Measurements from ENCODE around the gene RASEF. TPM values are rescaled to one million over a fixed set of nuclear protein-coding genes. Genes with fewer than 3 reads are reported as not detected.

Gene RASEF
- polyA plus RNA-seq, 2 of the 4 experiments (the other 2 are of a cell fraction): 5.1 to 8.8 TPM

DNA sequence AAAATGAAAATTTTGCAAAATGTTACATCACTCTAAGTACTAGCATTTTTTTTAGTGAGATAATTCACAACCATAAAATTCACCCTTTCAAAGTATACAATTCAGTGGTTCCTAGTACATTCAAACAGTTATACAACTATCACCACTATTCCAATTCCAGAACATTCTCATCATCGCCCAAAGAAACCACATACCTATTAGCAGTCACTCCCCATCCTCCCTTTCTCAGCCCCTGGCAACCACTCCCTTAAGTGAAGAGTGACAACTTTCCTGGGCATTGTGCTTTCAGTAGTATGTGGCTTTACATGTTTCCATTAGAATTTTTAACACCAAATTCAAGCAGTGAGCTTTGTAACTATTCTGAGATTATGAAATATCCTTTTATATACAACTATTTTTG is 81.4 kb downstream of the RASEF start:
- 87% methylated on average over 1 of the region's 1 CpG for WGBS (ENCODE audit: missing lambda C conversion rate)
- H3K4me3 ChIP-seq: no peak overlapping the region

DNA sequence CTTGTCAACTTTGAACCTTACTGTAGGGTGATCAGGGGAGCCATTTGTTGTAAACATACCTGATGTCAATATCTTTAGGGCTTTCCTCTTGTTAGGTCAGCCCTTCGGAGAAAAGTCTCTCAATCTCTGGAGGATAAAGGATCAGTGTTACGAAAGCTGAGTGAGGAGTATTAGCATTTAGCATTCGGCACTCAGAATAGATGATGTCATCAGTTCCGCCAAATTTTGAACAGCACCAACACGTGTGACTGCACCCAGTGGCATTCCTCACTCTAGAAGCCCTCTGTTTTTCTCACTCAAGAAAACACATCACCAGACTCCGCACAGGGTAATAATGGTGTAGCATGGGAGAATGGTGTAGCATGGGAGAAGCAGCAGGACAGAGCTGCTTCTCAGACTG is 87.8 kb downstream of the RASEF start:
- ChIA-PET POLR2A (no interaction called here), CTCF (no interaction called here)
- H3K4me3 ChIP-seq: no peak overlapping the region
- TF ChIP-seq JUNB (IDR thresholded peaks at IDR 0.05) (no peak), MAFK (IDR thresholded peaks at IDR 0.05; ENCODE audit: partially characterized antibody) (peak; percentile 26)
- H3K27ac ChIP-seq: no peak overlapping the region
- WGBS (ENCODE audit: missing lambda C conversion rate): 45% methylated on average over 6 of the region's 6 CpGs
- DNase-seq (ENCODE audit: low read depth in 1 of 2, low spot score in 1 of 2) (no peak), FAIRE-seq (no peak), ATAC-seq (0 out of 6 replicates have a peak, but pooled peaks of 1 of the 2 experiments have one; percentile 17)
- H3K4me1 ChIP-seq: no peaks in the 10 kb centered on the region
- H3K9me3 ChIP-seq: no peaks in the 10 kb centered on the region; the same call in 2 of the 3 replicates
- H3K4me2 ChIP-seq: no peak overlapping the region

More for the DNA sequence above, 81.4 kb downstream of the RASEF start:
- Histone ChIP-seq H3K27ac (no peak overlapping the region), H3K9me3 (no peaks in the 10 kb centered on the region), H3K4me1 (no peaks in the 10 kb centered on the region), H3K4me2 (no peak overlapping the region)
- FAIRE-seq (no peak), ATAC-seq (no peak), DNase-seq (ENCODE audit: low read depth in 1 of 2, low spot score in 1 of 2) (no peak)
- ChIA-PET CTCF (no interaction called here), POLR2A (no interaction called here)
- no peak for TF ChIP-seq ZC3H11A (IDR thresholded peaks at IDR 0.05)
- no peak for TF ChIP-seq MAZ (IDR thresholded peaks at IDR 0.05; ENCODE audit: borderline replicate concordance, low read depth, low read length)
- TF ChIP-seq EP300 (IDR thresholded peaks at IDR 0.05): no peak
- TF ChIP-seq, protein P1, sequence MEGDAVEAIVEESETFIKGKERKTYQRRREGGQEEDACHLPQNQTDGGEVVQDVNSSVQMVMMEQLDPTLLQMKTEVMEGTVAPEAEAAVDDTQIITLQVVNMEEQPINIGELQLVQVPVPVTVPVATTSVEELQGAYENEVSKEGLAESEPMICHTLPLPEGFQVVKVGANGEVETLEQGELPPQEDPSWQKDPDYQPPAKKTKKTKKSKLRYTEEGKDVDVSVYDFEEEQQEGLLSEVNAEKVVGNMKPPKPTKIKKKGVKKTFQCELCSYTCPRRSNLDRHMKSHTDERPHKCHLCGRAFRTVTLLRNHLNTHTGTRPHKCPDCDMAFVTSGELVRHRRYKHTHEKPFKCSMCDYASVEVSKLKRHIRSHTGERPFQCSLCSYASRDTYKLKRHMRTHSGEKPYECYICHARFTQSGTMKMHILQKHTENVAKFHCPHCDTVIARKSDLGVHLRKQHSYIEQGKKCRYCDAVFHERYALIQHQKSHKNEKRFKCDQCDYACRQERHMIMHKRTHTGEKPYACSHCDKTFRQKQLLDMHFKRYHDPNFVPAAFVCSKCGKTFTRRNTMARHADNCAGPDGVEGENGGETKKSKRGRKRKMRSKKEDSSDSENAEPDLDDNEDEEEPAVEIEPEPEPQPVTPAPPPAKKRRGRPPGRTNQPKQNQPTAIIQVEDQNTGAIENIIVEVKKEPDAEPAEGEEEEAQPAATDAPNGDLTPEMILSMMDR (IDR thresholded peaks at IDR 0.05): no peak
- TF ChIP-seq KDM1A (IDR thresholded peaks at IDR 0.05; ENCODE audit: low read depth): no peak
- TF ChIP-seq, protein P2, sequence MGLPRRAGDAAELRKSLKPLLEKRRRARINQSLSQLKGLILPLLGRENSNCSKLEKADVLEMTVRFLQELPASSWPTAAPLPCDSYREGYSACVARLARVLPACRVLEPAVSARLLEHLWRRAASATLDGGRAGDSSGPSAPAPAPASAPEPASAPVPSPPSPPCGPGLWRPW (IDR thresholded peaks at IDR 0.05): no peak
- no peak for TF ChIP-seq HOXB13 (CRISPR knock-in tag; IDR thresholded peaks at IDR 0.05; ENCODE audit: low read depth)
- no peak for TF ChIP-seq JUN (IDR thresholded peaks at IDR 0.05)
- no peak for TF ChIP-seq FOSB (CRISPR knock-in tag; IDR thresholded peaks at IDR 0.05)
- TF ChIP-seq FOXS1 (CRISPR knock-in tag; IDR thresholded peaks at IDR 0.05): no peak
- no peak for TF ChIP-seq POLR2A (IDR thresholded peaks at IDR 0.05; ENCODE audit: low read length)

DNA sequence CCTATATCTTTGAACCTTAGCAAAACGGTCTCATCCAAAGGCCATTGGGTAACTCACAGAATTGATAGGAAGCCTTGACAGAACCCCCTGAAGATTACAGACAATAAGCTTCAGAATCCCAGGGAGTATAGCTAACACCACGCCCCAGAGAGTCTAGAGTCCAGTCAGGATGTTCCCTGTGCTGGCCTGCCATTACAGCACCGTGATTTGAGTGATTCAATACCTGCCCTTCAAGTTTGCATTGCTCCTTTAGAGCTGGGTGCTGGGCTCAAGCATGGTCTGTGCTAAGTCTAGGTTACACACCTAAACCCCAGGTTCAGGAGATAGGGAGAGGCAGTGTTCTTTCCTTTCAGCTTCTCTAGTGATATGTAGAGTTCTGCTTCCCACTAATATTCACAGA is 90.5 kb downstream of the RASEF start:
- H3K4me3 ChIP-seq: no peak overlapping the region
- TF ChIP-seq EHMT2 (IDR thresholded peaks at IDR 0.05; ENCODE audit: low read depth) (no peak), CEBPB (IDR thresholded peaks at IDR 0.05) (no peak), HOXB13 (CRISPR knock-in tag; IDR thresholded peaks at IDR 0.05; ENCODE audit: low read depth) (no peak), TFCP2L1 (CRISPR knock-in tag; IDR thresholded peaks at IDR 0.05) (no peak), MYC (IDR thresholded peaks at IDR 0.05; ENCODE audit: borderline replicate concordance, low read length) (no peak)
- TF ChIP-seq, protein P3, sequence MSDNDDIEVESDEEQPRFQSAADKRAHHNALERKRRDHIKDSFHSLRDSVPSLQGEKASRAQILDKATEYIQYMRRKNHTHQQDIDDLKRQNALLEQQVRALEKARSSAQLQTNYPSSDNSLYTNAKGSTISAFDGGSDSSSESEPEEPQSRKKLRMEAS (IDR thresholded peaks at IDR 0.05): no peak
- no peaks in the 10 kb centered on the region for H3K4me1 ChIP-seq
- 35% methylated on average over 3 of the region's 3 CpGs for WGBS (ENCODE audit: missing lambda C conversion rate)
- no peak overlapping the region for H3K27ac ChIP-seq
- DNase-seq (ENCODE audit: low read depth in 1 of 2, low spot score in 1 of 2): no peak
- ChIA-PET CTCF (interaction anchor here (3.0 kb wide), 1 partner anchor 11 kb away, joined by 12 read pairs; no protein-coding TSS in a partner anchor), POLR2A (no interaction called here)
- no peak for FAIRE-seq
- no peak for ATAC-seq
- no peaks in the 10 kb centered on the region; the same call in 2 of the 3 replicates for H3K9me3 ChIP-seq
- H3K4me2 ChIP-seq: no peak overlapping the region

DNA sequence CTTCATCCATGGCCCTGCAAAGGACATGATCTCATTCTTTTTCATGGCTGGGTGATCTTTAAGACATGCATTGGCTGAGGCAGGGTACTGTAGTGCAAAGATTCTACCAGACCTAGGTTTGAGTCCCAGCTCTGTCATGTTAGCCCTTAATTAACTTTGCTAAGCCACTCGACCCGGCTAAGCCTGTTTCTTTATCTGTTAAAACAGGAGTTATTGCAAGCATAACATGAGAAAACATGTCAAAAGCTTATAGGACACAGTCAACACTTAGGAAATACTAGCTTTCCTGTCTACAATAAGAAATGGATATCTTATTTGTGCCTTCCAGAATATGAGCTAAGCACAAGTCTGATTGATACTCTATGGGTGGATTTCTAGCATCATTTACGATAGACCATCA is 92.6 kb downstream of the RASEF start:
- TF ChIP-seq RARB (CRISPR knock-in tag; IDR thresholded peaks at IDR 0.05): no peak
- TF ChIP-seq BHLHE40 (IDR thresholded peaks at IDR 0.05; ENCODE audit: low read depth, low read length): no peak
- POLR2A ChIA-PET: no interaction called here

More for the DNA sequence above, 92.6 kb downstream of the RASEF start:
- no peak overlapping the region for H3K4me3 ChIP-seq
- no peaks in the 10 kb centered on the region; the same call in 2 of the 3 replicates for H3K9me3 ChIP-seq
- no peak overlapping the region for H3K27ac ChIP-seq
- ATAC-seq: no peak
- no peak overlapping the region for H3K4me2 ChIP-seq
- FAIRE-seq: no peak
- DNase-seq (ENCODE audit: low read depth in 1 of 2, low spot score in 1 of 2): no peak
- H3K4me1 ChIP-seq: no peaks in the 10 kb centered on the region
- CTCF ChIA-PET: interaction anchor here (1.1 to 3.0 kb wide), 2 partner anchors 9 to 1325 kb away, joined by 3 to 12 read pairs; no protein-coding TSS in a partner anchor
- WGBS (ENCODE audit: missing lambda C conversion rate): 57% methylated on average over 3 of the region's 3 CpGs
